Measurements from ENCODE around the gene MPRIP.
"Not testable (repeated sequence)": the region's sequence is repeated elsewhere in the genome, so short reads cannot be mapped to it uniquely, and the experiment has no call there.

Gene MPRIP

GRCh38 chr17:17011043-17011907 lies 31.0 kb upstream of the MPRIP start:
- not testable (repeated sequence) for H2AK5ac ChIP-seq (ENCODE audit: low read length); H2BK120ac ChIP-seq (ENCODE audit: low read depth, low read length); H3K4ac ChIP-seq (ENCODE audit: low read depth, low read length); H2BK15ac ChIP-seq (replicated peaks; ENCODE audit: low read depth); H3K4me1 ChIP-seq (ENCODE audit: control insufficient read depth, low read depth, low read length); H3K9ac ChIP-seq (ENCODE audit: low read length); H4K8ac ChIP-seq (ENCODE audit: low read depth, low read length); H3K27me3 ChIP-seq (ENCODE audit: insufficient read depth, low read length, poor library complexity); H3K79me2 ChIP-seq (ENCODE audit: control insufficient read depth, insufficient read depth, low read length); H3K4me2 ChIP-seq (ENCODE audit: low read length); H3K79me1 ChIP-seq (ENCODE audit: low read length); H3K56ac ChIP-seq (ENCODE audit: low read length); DNase-seq; H3K23ac ChIP-seq (ENCODE audit: low read length); H3K4me3 ChIP-seq (ENCODE audit: low read length); H3K36me3 ChIP-seq (ENCODE audit: control insufficient read depth, insufficient read depth, low read length); H3K18ac ChIP-seq (ENCODE audit: low read length); H3K27ac ChIP-seq (ENCODE audit: low read depth, low read length); H4K5ac ChIP-seq (ENCODE audit: low read length); H2BK5ac ChIP-seq (ENCODE audit: low read length)
- no CpG with 5 or more reads among the region's 12 CpGs for WGBS (ENCODE audit: extremely low coverage, insufficient coverage, low lambda C conversion rate)

- not testable (repeated sequence) for H3K79me1 ChIP-seq (ENCODE audit: low read length); H3K18ac ChIP-seq (ENCODE audit: low read length); H3K9ac ChIP-seq (ENCODE audit: low read length); DNase-seq; H2BK5ac ChIP-seq (ENCODE audit: low read length); H4K8ac ChIP-seq (ENCODE audit: low read depth, low read length); H3K27ac ChIP-seq (ENCODE audit: low read depth, low read length); H3K23ac ChIP-seq (ENCODE audit: low read length); H3K56ac ChIP-seq (ENCODE audit: low read length); H3K4me1 ChIP-seq (ENCODE audit: control insufficient read depth, low read depth, low read length); H4K5ac ChIP-seq (ENCODE audit: low read length); H3K4ac ChIP-seq (ENCODE audit: low read depth, low read length); H2BK120ac ChIP-seq (ENCODE audit: low read depth, low read length); H3K27me3 ChIP-seq (ENCODE audit: insufficient read depth, low read length, poor library complexity); H3K36me3 ChIP-seq (ENCODE audit: control insufficient read depth, insufficient read depth, low read length); H2BK15ac ChIP-seq (replicated peaks; ENCODE audit: low read depth); H3K4me3 ChIP-seq (ENCODE audit: low read length); H2AK5ac ChIP-seq (ENCODE audit: low read length); H3K4me2 ChIP-seq (ENCODE audit: low read length); H3K79me2 ChIP-seq (ENCODE audit: control insufficient read depth, insufficient read depth, low read length)
- no CpG with 5 or more reads among the region's 14 CpGs for WGBS (ENCODE audit: extremely low coverage, insufficient coverage, low lambda C conversion rate)
These were observed 28.2 kb upstream of the MPRIP start for GRCh38 chr17:17013828-17014747.

DNA sequence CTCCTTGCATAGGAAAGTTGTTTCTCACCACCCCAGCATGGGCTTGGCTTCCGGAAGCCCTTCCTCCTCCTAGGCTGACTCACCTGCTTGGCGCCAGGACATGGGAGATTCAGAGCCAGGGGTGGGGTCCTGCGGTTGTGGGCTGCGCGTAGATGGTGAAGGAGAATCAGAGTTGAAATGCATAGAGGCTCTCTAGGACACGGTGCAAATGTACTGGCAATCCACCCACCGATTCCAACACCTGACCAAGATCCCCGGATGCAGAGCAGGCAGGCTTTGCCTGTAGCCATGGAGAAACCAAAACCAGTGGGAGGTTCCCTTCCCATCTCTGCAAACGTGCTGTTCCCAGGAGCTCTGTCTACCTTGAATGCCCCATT lies 27.5 kb upstream of the MPRIP start:
- not testable (repeated sequence) for H3K4me1 ChIP-seq (ENCODE audit: control insufficient read depth, low read depth, low read length); H4K5ac ChIP-seq (ENCODE audit: low read length); H3K4me2 ChIP-seq (ENCODE audit: low read length); H3K4me3 ChIP-seq (ENCODE audit: low read length); H3K23ac ChIP-seq (ENCODE audit: low read length); H3K4ac ChIP-seq (ENCODE audit: low read depth, low read length); H3K79me1 ChIP-seq (ENCODE audit: low read length); H4K8ac ChIP-seq (ENCODE audit: low read depth, low read length); DNase-seq; H2BK120ac ChIP-seq (ENCODE audit: low read depth, low read length); H2BK15ac ChIP-seq (replicated peaks; ENCODE audit: low read depth); H3K27me3 ChIP-seq (ENCODE audit: insufficient read depth, low read length, poor library complexity); H3K9ac ChIP-seq (ENCODE audit: low read length); H3K79me2 ChIP-seq (ENCODE audit: control insufficient read depth, insufficient read depth, low read length); H2AK5ac ChIP-seq (ENCODE audit: low read length); H2BK5ac ChIP-seq (ENCODE audit: low read length); H3K27ac ChIP-seq (ENCODE audit: low read depth, low read length); H3K56ac ChIP-seq (ENCODE audit: low read length); H3K36me3 ChIP-seq (ENCODE audit: control insufficient read depth, insufficient read depth, low read length); H3K18ac ChIP-seq (ENCODE audit: low read length)
- WGBS (ENCODE audit: extremely low coverage, insufficient coverage, low lambda C conversion rate), result no CpG with 5 or more reads among the region's 9 CpGs

DNA sequence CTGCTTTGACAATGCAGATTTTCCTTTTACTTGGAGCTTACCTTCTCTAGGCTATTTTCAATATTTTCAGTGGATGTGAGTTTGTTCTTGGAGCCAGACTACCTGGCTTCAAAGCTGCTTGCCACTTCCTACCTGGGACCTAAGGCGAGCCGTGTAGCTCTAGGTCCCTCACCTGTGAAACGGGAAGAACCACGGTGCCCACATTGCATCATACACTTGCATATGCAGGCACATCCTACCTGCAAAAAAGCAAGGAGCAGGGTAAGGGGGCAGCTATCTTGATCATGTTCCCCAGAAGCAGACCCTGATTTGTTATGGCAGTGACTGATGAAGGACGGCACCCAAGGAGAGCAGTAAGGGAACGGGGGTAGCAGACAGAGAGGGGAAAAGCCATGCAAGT lies 27.0 kb upstream of the MPRIP start:
- Histone ChIP-seq H3K4me2 (ENCODE audit: low read length) (no peak overlapping the region), H4K8ac (ENCODE audit: low read depth, low read length) (no peak overlapping the region), H2BK120ac (ENCODE audit: low read depth, low read length) (no peak overlapping the region), H3K36me3 (ENCODE audit: control insufficient read depth, insufficient read depth, low read length) (no peaks in the 10 kb centered on the region), H2BK5ac (ENCODE audit: low read length) (no peak overlapping the region), H3K4me3 (ENCODE audit: low read length) (no peak overlapping the region), H3K56ac (ENCODE audit: low read length) (peak overlapping the region; percentile 5), H3K27ac (ENCODE audit: low read depth, low read length) (no peak overlapping the region), H3K4ac (ENCODE audit: low read depth, low read length) (no peak overlapping the region), H3K23ac (ENCODE audit: low read length) (no peak overlapping the region), H3K79me1 (ENCODE audit: low read length) (no peaks in the 10 kb centered on the region), H3K4me1 (ENCODE audit: control insufficient read depth, low read depth, low read length) (no peaks in the 10 kb centered on the region), H3K27me3 (ENCODE audit: insufficient read depth, low read length, poor library complexity) (no peaks in the 10 kb centered on the region), H2AK5ac (ENCODE audit: low read length) (no peak overlapping the region), H3K79me2 (ENCODE audit: control insufficient read depth, insufficient read depth, low read length) (no peaks in the 10 kb centered on the region), H3K18ac (ENCODE audit: low read length) (no peak overlapping the region), H2BK15ac (replicated peaks; ENCODE audit: low read depth) (no peak overlapping the region), H3K9ac (ENCODE audit: low read length) (no peak overlapping the region), H4K5ac (ENCODE audit: low read length) (no peak overlapping the region)
- WGBS (ENCODE audit: extremely low coverage, insufficient coverage, low lambda C conversion rate), result no CpG with 5 or more reads among the region's 6 CpGs
- DNase-seq, result no peak

DNA sequence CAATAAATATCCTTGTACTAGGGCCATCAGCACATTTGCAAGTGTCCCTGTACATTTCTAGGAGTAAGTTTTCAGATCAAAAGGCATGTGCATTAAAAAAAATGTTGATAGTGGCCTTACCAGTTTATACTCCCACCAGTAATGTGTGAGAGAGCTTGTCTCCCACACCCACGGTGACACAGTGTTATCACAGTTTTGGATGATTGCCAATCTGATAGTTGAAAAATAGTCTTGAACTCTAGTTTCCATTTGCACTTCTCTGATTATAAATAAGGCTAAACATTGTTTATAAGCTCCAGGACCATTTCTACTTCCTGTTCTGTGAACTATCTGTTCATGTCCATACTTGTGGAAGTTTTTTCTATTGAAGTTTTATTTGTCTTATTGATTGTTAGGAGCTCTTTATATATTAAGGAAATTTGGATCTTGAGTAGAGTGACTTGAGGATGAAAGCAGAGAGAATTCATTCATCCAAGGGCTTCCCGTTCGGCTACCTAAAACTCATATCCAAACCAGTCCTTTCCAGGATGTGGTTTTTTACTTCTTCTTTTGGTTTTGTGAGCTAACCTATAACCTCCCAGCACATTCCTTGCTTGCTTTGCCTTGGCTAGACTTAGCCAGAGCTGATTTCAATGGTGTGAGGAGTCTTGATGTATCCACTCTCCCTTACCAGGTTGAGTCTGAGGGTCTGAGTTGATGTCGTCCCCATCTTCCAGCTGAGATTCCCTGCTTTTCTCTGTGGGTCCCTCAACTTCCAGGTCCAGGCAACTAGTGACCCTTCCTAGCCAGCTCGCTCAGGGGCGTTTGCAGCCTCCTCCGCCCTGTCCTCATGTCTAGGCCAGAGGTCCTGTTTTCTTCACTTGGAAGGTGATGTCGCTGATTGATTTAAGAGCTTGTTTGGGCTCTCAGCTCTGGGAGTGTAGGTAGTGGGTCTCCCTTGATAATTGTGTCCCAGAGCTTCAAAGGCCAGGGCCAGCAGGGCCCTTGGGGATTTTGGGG lies 25.8 kb upstream of the MPRIP start:
- H3K27ac ChIP-seq (ENCODE audit: low read depth, low read length); H2BK5ac ChIP-seq (ENCODE audit: low read length); H3K36me3 ChIP-seq (ENCODE audit: control insufficient read depth, insufficient read depth, low read length); H3K23ac ChIP-seq (ENCODE audit: low read length); H3K4me2 ChIP-seq (ENCODE audit: low read length); DNase-seq; H3K79me1 ChIP-seq (ENCODE audit: low read length); H2BK15ac ChIP-seq (replicated peaks; ENCODE audit: low read depth); H3K18ac ChIP-seq (ENCODE audit: low read length); H2BK120ac ChIP-seq (ENCODE audit: low read depth, low read length); H3K27me3 ChIP-seq (ENCODE audit: insufficient read depth, low read length, poor library complexity); H3K4ac ChIP-seq (ENCODE audit: low read depth, low read length); H4K5ac ChIP-seq (ENCODE audit: low read length); H3K4me1 ChIP-seq (ENCODE audit: control insufficient read depth, low read depth, low read length); H3K56ac ChIP-seq (ENCODE audit: low read length); H3K4me3 ChIP-seq (ENCODE audit: low read length); H4K8ac ChIP-seq (ENCODE audit: low read depth, low read length); H2AK5ac ChIP-seq (ENCODE audit: low read length); H3K9ac ChIP-seq (ENCODE audit: low read length); H3K79me2 ChIP-seq (ENCODE audit: control insufficient read depth, insufficient read depth, low read length): not testable (repeated sequence)
- WGBS (ENCODE audit: extremely low coverage, insufficient coverage, low lambda C conversion rate), result no CpG with 5 or more reads among the region's 8 CpGs
